ENCODE measurements around the gene SLC22A4.

GRCh38 chr5:132384506-132385050, 90.4 kb downstream of the SLC22A4 start:
- TF ChIP-seq, protein P1, sequence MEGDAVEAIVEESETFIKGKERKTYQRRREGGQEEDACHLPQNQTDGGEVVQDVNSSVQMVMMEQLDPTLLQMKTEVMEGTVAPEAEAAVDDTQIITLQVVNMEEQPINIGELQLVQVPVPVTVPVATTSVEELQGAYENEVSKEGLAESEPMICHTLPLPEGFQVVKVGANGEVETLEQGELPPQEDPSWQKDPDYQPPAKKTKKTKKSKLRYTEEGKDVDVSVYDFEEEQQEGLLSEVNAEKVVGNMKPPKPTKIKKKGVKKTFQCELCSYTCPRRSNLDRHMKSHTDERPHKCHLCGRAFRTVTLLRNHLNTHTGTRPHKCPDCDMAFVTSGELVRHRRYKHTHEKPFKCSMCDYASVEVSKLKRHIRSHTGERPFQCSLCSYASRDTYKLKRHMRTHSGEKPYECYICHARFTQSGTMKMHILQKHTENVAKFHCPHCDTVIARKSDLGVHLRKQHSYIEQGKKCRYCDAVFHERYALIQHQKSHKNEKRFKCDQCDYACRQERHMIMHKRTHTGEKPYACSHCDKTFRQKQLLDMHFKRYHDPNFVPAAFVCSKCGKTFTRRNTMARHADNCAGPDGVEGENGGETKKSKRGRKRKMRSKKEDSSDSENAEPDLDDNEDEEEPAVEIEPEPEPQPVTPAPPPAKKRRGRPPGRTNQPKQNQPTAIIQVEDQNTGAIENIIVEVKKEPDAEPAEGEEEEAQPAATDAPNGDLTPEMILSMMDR (IDR thresholded peaks at IDR 0.05) = no peak
- TF ChIP-seq POLR2A (IDR thresholded peaks at IDR 0.05) = no peak
